Measurements from ENCODE around the gene RAET1G. TPM values are rescaled to one million over a fixed set of nuclear protein-coding genes. Genes with fewer than 3 reads are reported as not detected.
"Not testable (repeated sequence)": the region's sequence is repeated elsewhere in the genome, so short reads cannot be mapped to it uniquely, and the experiment has no call there.

Gene RAET1G
- total RNA-seq, 2 donors from 2014 or later: 0.74 TPM; not detected in 1

GRCh38 chr6:149919834-149920225, 3.1 kb downstream of the RAET1G start:
- intact Hi-C loops (cut with DNase I): no loop called here
- DNase-seq (ENCODE audit: low spot score): peak; percentile 50

GRCh38 chr6:149919126-149919833, 3.6 kb downstream of the RAET1G start:
- peak; percentile 50 for DNase-seq (ENCODE audit: low spot score)
- intact Hi-C loops (cut with DNase I): not testable (repeated sequence)

GRCh38 chr6:149918151-149918905, 4.6 kb downstream of the RAET1G start:
- DNase-seq (ENCODE audit: low spot score): peak; percentile 46
- intact Hi-C loops (cut with DNase I): no loop called here

- intact Hi-C loops (cut with DNase I): no loop called here
- no peak for DNase-seq (ENCODE audit: low spot score)
Observed at GRCh38 chr6:149917679-149918078, 5.2 kb downstream of the RAET1G start.

- DNase-seq (ENCODE audit: low spot score): peak; percentile 62
- intact Hi-C loops (cut with DNase I): no loop called here
Observed at GRCh38 chr6:149915970-149916865, 6.7 kb downstream of the RAET1G start.

- peak; percentile 51 for DNase-seq (ENCODE audit: low spot score)
- intact Hi-C loops (cut with DNase I): no loop called here
Observed at GRCh38 chr6:149913540-149914240, 9.2 kb downstream of the RAET1G start.

GRCh38 chr6:149913085-149913484, 9.8 kb downstream of the RAET1G start:
- peak; percentile 31 for DNase-seq (ENCODE audit: low spot score)
- intact Hi-C loops (cut with DNase I): no loop called here

GRCh38 chr6:149912680-149913079, 10.2 kb downstream of the RAET1G start:
- peak; percentile 48 for DNase-seq (ENCODE audit: low spot score)

GRCh38 chr6:149910721-149911151, 12.2 kb downstream of the RAET1G start:
- peak; percentile 73 for DNase-seq (ENCODE audit: low spot score)
- intact Hi-C loops (cut with DNase I): no loop called here

More at GRCh38 chr6:149912680-149913079, 10.2 kb downstream of the RAET1G start:
- intact Hi-C loops (cut with DNase I): not testable (repeated sequence)

- intact Hi-C loops (cut with DNase I): no loop called here
- DNase-seq (ENCODE audit: low spot score): peak; percentile 73
Observed at GRCh38 chr6:149909701-149910470, 13.0 kb downstream of the RAET1G start.

- intact Hi-C loops (cut with DNase I): not testable (repeated sequence)
- DNase-seq (ENCODE audit: low spot score): peak; percentile 14
Observed at GRCh38 chr6:149908480-149908879, 14.4 kb downstream of the RAET1G start.

GRCh38 chr6:149907317-149907716, 15.6 kb downstream of the RAET1G start:
- intact Hi-C loops (cut with DNase I): no loop called here
- peak; percentile 25 for DNase-seq (ENCODE audit: low spot score)

GRCh38 chr6:149906405-149906804, 16.5 kb downstream of the RAET1G start:
- intact Hi-C loops (cut with DNase I): no loop called here
- peak; percentile 46 for DNase-seq (ENCODE audit: low spot score)

GRCh38 chr6:149905911-149906371, 17.0 kb downstream of the RAET1G start:
- intact Hi-C loops (cut with DNase I): no loop called here
- DNase-seq (ENCODE audit: low spot score): no peak

GRCh38 chr6:149905371-149905910, 17.5 kb downstream of the RAET1G start:
- peak; percentile 75 for DNase-seq (ENCODE audit: low spot score)
- intact Hi-C loops (cut with DNase I): no loop called here

GRCh38 chr6:149904661-149905370, 18.1 kb downstream of the RAET1G start:
- intact Hi-C loops (cut with DNase I): no loop called here
- DNase-seq (ENCODE audit: low spot score): peak; percentile 68

- intact Hi-C loops (cut with DNase I): no loop called here
- DNase-seq (ENCODE audit: low spot score): no peak
Observed at GRCh38 chr6:149903938-149904611, 18.8 kb downstream of the RAET1G start.

Data from posterior vena cava (tissue), 2 donors.